SK-N-SH (cell line): ENCODE data around the gene MBNL2. TPM values are rescaled to one million over a fixed set of nuclear protein-coding genes. Genes with fewer than 3 reads are reported as not detected.

ENCODE experiments used
- CTCF ChIA-PET: fragments of 300-600, 350-600 bp; formaldehyde crosslinking; extraction: SDS; loops from one replicate; lab custom pipeline; 2021; lab: Yijun Ruan, JAX
- POLR2A ChIA-PET: fragments of 350-600 bp; sonication (Branson Sonifier 250); formaldehyde crosslinking; extraction: SDS; loops from one replicate; lab custom pipeline; 2020; ENCODE audit warnings: antibody characterized with exemption, inconsistent platforms; lab: Yijun Ruan, JAX
- DNase-seq: peaks from one replicate; pipeline ENCODE4 v3.0.0; 2012
- H2AFZ ChIP-seq: fragments of 200-600 bp; sonication (generic); 2 replicates; pipeline ENCODE4 v1.8.1; 2016; ENCODE audit warnings: antibody characterized with exemption, mild to moderate bottlenecking, low read depth
- H3F3A ChIP-seq: fragments of 200-600 bp; sonication (generic); replicated peaks from 2 replicates; pipeline ENCODE3; 2016; ENCODE audit warnings: antibody characterized with exemption, mild to moderate bottlenecking; ENCODE audit not compliant: insufficient read depth
- H3K27ac ChIP-seq, 2 experiments: fragments of 200-500 bp in 1 of 2; fragments of 200-600 bp in 1 of 2; sonication (Bioruptor generic) in 1 of 2; sonication (generic), shearing (Covaris generic) in 1 of 2; 2 replicates each; pipeline versions ENCODE4 v1.5.1 to v1.6.1; 2014 to 2016; ENCODE audit warnings: low read depth in 2 of 2, inconsistent platforms in 1 of 2, low read length in 1 of 2, mild to moderate bottlenecking in 1 of 2, mixed read lengths in 1 of 2
- H3K27me3 ChIP-seq: fragments of 200-600 bp; sonication (generic), shearing (Covaris generic); 2 replicates; pipeline ENCODE4 v1.6.1; 2016; ENCODE audit warnings: mixed run types; ENCODE audit not compliant: insufficient read depth
- H3K36me3 ChIP-seq, 2 experiments: fragments of 200-500 bp in 1 of 2; fragments of 200-600 bp in 1 of 2; sonication (Bioruptor generic) in 1 of 2; sonication (generic) in 1 of 2; replicated peaks in 1 of 2; 2 replicates each; pipeline versions ENCODE3 to v1.5.1; 2014 to 2016; ENCODE audit warnings: low read length in 1 of 2, mild to moderate bottlenecking in 1 of 2; ENCODE audit not compliant: insufficient read depth in 2 of 2, control insufficient read depth in 1 of 2
- H3K4me1 ChIP-seq, 2 experiments: fragments of 200-500 bp in 1 of 2; fragments of 200-600 bp in 1 of 2; sonication (Bioruptor generic) in 1 of 2; sonication (generic), shearing (Covaris generic) in 1 of 2; 2 replicates each; pipeline versions ENCODE4 v1.5.1 to v1.6.1; 2014 to 2016; ENCODE audit warnings: low read depth in 1 of 2, low read length in 1 of 2, mixed run types in 1 of 2; ENCODE audit not compliant: insufficient read depth in 2 of 2, control insufficient read depth in 1 of 2
- H3K4me2 ChIP-seq: fragments of 200-600 bp; sonication (generic), shearing (Covaris generic); 2 replicates; pipeline ENCODE4 v1.6.1; 2017; ENCODE audit warnings: mixed run types
- H3K4me3 ChIP-seq, 2 experiments: fragments of 200-500 bp in 1 of 2; fragments of 200-600 bp in 1 of 2; sonication (Bioruptor generic) in 1 of 2; sonication (generic), shearing (Covaris generic) in 1 of 2; 2 replicates each; pipeline versions ENCODE4 v1.5.1 to v1.8.1; 2014 to 2016; ENCODE audit warnings: low read depth in 2 of 2, inconsistent platforms in 1 of 2, low read length in 1 of 2, mild to moderate bottlenecking in 1 of 2, mixed read lengths in 1 of 2, moderate library complexity in 1 of 2
- H3K79me2 ChIP-seq: fragments of 200-600 bp; sonication (generic); 2 replicates; pipeline ENCODE4 v1.8.1; 2017; ENCODE audit warnings: mild to moderate bottlenecking; ENCODE audit not compliant: insufficient read depth
- H3K9ac ChIP-seq: fragments of 200-600 bp; sonication (generic); 2 replicates; pipeline ENCODE4 v1.6.1; 2017; ENCODE audit warnings: mixed run types
- H3K9me2 ChIP-seq: fragments of 200-600 bp; sonication (generic); 2 replicates; pipeline ENCODE4 v1.6.1; 2017; ENCODE audit warnings: mixed run types
- H3K9me3 ChIP-seq: fragments of 200-600 bp; sonication (generic); 2 replicates; pipeline ENCODE4 v1.6.1; 2017; ENCODE audit warnings: mixed run types, mild to moderate bottlenecking, moderate library complexity
- H4K20me1 ChIP-seq: fragments of 200-600 bp; sonication (generic); 2 replicates; pipeline ENCODE4 v1.6.1; 2017; ENCODE audit warnings: mild to moderate bottlenecking, mixed run types; ENCODE audit not compliant: insufficient read depth
- CHD2 ChIP-seq: fragments of 150-350 bp; IDR thresholded peaks from 2 replicates; pipeline ENCODE4 v1.6.1; 2018; ENCODE audit warnings: low read length; ENCODE audit not compliant: partially characterized antibody
- CTCF ChIP-seq: fragments of 200-600 bp; sonication (generic); IDR thresholded peaks from 2 replicates; pipeline ENCODE4 v1.6.1; 2017; ENCODE audit warnings: antibody characterized with exemption, mild to moderate bottlenecking, moderate library complexity
- ELF1 ChIP-seq: IDR thresholded peaks from 2 replicates; pipeline ENCODE4 v1.4.0; 2012
- EP300 ChIP-seq, 2 experiments: IDR thresholded peaks; 2 replicates each; pipeline versions ENCODE4 v1.4.0 to v1.6.1; 2012; ENCODE audit warnings: borderline replicate concordance in 1 of 2, low read depth in 1 of 2, low read length in 1 of 2
- EZH2phosphoT487 ChIP-seq: fragments of 200-600 bp; sonication (generic); IDR thresholded peaks from 2 replicates; pipeline ENCODE4 v1.6.1; 2017; ENCODE audit warnings: low read depth, mixed run types, mild to moderate bottlenecking, antibody characterized with exemption, moderate library complexity, borderline replicate concordance
- FOXM1 ChIP-seq: IDR thresholded peaks from 2 replicates; pipeline ENCODE4 v1.4.0; 2012; ENCODE audit warnings: low read depth, mild to moderate bottlenecking
- GABPA ChIP-seq: IDR thresholded peaks from 2 replicates; pipeline ENCODE4 v1.4.0; 2012; ENCODE audit warnings: low read depth, mild to moderate bottlenecking
- GATA2 ChIP-seq: sonication (generic); formaldehyde crosslinking; IDR thresholded peaks from 2 replicates; pipeline ENCODE4 v1.5.0; 2020; ENCODE audit warnings: mild to moderate bottlenecking, missing genetic modification reagents
- JUND ChIP-seq: IDR thresholded peaks from 2 replicates; pipeline ENCODE4 v1.4.0; 2012
- MEF2A ChIP-seq: IDR thresholded peaks from 2 replicates; pipeline ENCODE4 v1.4.0; 2012; ENCODE audit warnings: low read depth, borderline replicate concordance
- NFIC ChIP-seq: IDR thresholded peaks from 2 replicates; pipeline ENCODE4 v1.4.0; 2012; ENCODE audit warnings: borderline replicate concordance
- RFX5 ChIP-seq: IDR thresholded peaks from 2 replicates; pipeline ENCODE4 v1.6.1; 2012; ENCODE audit warnings: mild to moderate bottlenecking, improper control_type of control experiment, low read length
- RXRA ChIP-seq: IDR thresholded peaks from 2 replicates; pipeline ENCODE4 v1.4.0; 2012; ENCODE audit warnings: low read depth, mild to moderate bottlenecking, borderline replicate concordance
- SIN3A ChIP-seq: IDR thresholded peaks from 2 replicates; pipeline ENCODE4 v1.6.1; 2012; ENCODE audit warnings: low read depth, mild to moderate bottlenecking, low read length, moderate library complexity, borderline replicate concordance
- SMC3 ChIP-seq: IDR thresholded peaks from 2 replicates; pipeline ENCODE4 v1.6.1; 2012; ENCODE audit warnings: low read depth, low read length, improper control_type of control experiment
- TAF1 ChIP-seq: IDR thresholded peaks from 2 replicates; pipeline ENCODE4 v1.6.1; 2012; ENCODE audit warnings: low read depth, mild to moderate bottlenecking, low read length, moderate library complexity, borderline replicate concordance
- TCF12 ChIP-seq: IDR thresholded peaks from 2 replicates; pipeline ENCODE4 v1.4.0; 2012
- TEAD4 ChIP-seq: IDR thresholded peaks from 2 replicates; pipeline ENCODE4 v1.4.0; 2012; ENCODE audit warnings: mild to moderate bottlenecking, borderline replicate concordance; ENCODE audit not compliant: insufficient read depth
- ZBTB33 ChIP-seq: IDR thresholded peaks from 2 replicates; pipeline ENCODE4 v1.4.0; 2012; ENCODE audit warnings: low read depth, borderline replicate concordance
- WGBS: methylation state at CpG from one replicate; pipeline ENCODE4 v1.1.6; 2017; ENCODE audit warnings: low lambda C conversion rate; 5-methylcytosine and 5-hydroxymethylcytosine counted together
- polyA plus RNA-seq, 3 experiments: library from polyadenylated mRNA; depleted of rRNA; stranded (reverse); fragments of >200 nt; gene quantifications; 2 replicates each; pipeline ENCODE4 v1.2.3, GENCODE V29; 2012
- TF ChIP-seq, protein P1 (sequence below): IDR thresholded peaks from 2 replicates; pipeline ENCODE4; 2012
- TF ChIP-seq, protein P2 (sequence below): IDR thresholded peaks from 2 replicates; pipeline ENCODE4 v1.4.0; 2012; ENCODE audit warnings: low read depth

The MBNL2 gene
- polyA plus RNA-seq, 1 of the 3 experiments (the other 2 are of a cell fraction) = 24.5 TPM

GRCh38 chr13:97327506-97328221 lies 105.5 kb downstream of the MBNL2 start:
- H2AFZ ChIP-seq = no peak overlapping the region
- H3K36me3 ChIP-seq = peaks cover 7 to 23% of the 10 kb centered on the region in 2 experiments
- no peaks in the 10 kb centered on the region for H3K9me3 ChIP-seq
- H3K4me1 ChIP-seq = peaks cover 24 to 25% of the 10 kb centered on the region in 2 experiments
- peaks cover 61% of the 10 kb centered on the region for H3F3A ChIP-seq
- H3K27me3 ChIP-seq = no peaks in the 10 kb centered on the region
- H3K79me2 ChIP-seq = peaks cover 97% of the 10 kb centered on the region
- TF ChIP-seq EZH2phosphoT487 (no peak), ELF1 (no peak), RFX5 (no peak), FOXM1 (no peak), EP300 (IDR thresholded peaks at IDR 0.05; ENCODE audit: borderline replicate concordance in 1 of 2, low read depth in 1 of 2, low read length in 1 of 2) (peak; percentile 36 to 47; a peak in 2 of 4 replicates), RXRA (no peak), GABPA (no peak), TCF12 (peak; percentile 54), NFIC (no peak), GATA2 (CRISPR knock-in tag) (peak; percentile 64), JUND (peak; percentile 38; the same call in 1 of the 2 replicates), SIN3A (no peak), SMC3 (no peak), TEAD4 (peak; percentile 25; the same call in 1 of the 2 replicates)
- TF ChIP-seq, protein P1, sequence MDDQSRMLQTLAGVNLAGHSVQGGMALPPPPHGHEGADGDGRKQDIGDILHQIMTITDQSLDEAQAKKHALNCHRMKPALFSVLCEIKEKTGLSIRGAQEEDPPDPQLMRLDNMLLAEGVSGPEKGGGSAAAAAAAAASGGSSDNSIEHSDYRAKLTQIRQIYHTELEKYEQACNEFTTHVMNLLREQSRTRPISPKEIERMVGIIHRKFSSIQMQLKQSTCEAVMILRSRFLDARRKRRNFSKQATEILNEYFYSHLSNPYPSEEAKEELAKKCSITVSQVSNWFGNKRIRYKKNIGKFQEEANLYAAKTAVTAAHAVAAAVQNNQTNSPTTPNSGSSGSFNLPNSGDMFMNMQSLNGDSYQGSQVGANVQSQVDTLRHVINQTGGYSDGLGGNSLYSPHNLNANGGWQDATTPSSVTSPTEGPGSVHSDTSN = peak; percentile 69
- WGBS = 32% methylated on average over 4 of the region's 4 CpGs
- no peaks in the 10 kb centered on the region for H3K9me2 ChIP-seq
- H3K27ac ChIP-seq = peak overlapping the region; percentile 70 to 74
- ChIA-PET POLR2A (no interaction called here), CTCF (interaction anchor here (0.6 to 4.1 kb wide), 4 partner anchors 10 to 281 kb away, joined by 3 to 12 read pairs (median 7); no protein-coding TSS in a partner anchor)
- no peak for DNase-seq
- H3K4me2 ChIP-seq = peak overlapping the region; percentile 40
- peaks cover 4% of the 10 kb centered on the region for H4K20me1 ChIP-seq
- H3K9ac ChIP-seq = no peak overlapping the region
- H3K4me3 ChIP-seq = no peak overlapping the region

DNA sequence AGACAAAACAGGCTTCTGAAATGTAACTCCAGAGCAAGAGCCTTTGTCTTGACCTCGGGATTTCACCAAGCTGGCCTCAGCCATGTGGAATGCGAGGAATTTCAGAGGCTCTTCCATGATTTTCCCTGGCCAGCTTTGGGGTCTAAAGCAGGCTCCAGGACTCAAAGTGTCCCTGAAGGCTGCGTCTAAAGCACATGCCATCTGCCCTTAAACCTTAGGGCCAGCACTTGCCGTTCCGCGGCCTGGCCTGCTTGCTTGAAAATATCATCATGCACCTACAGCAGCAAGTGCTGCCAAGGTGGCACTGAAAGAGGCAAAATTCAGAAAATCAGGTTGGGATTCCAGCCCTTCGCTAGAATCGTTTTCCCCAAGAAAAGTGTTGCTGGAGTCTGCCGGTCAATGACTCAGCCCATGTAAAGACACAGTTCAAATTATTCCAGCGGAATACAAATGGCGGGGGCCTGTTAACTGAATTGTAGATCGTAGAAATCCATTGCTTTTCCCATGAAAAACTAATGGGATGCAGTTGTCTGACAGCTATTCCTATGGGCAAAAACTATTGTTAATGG lies 106.2 kb downstream of the MBNL2 start:
- Histone ChIP-seq H3K4me1 (peaks cover 21 to 23% of the 10 kb centered on the region in 2 experiments), H4K20me1 (peaks cover 4% of the 10 kb centered on the region), H2AFZ (no peak overlapping the region), H3K27me3 (no peaks in the 10 kb centered on the region), H3K9me3 (no peaks in the 10 kb centered on the region), H3K9me2 (no peaks in the 10 kb centered on the region), H3K79me2 (peaks cover 97% of the 10 kb centered on the region), H3K4me2 (peak overlapping the region; percentile 40), H3K9ac (no peak overlapping the region; the same call in 1 of the 2 replicates), H3K4me3 (no peak overlapping the region), H3K36me3 (peaks cover 7 to 23% of the 10 kb centered on the region in 2 experiments), H3F3A (peaks cover 58% of the 10 kb centered on the region), H3K27ac (peak overlapping the region; percentile 70 to 74)
- ChIA-PET CTCF (interaction anchor here (0.6 to 4.1 kb wide), 3 partner anchors 16 to 281 kb away, joined by 3 to 12 read pairs (median 11); no protein-coding TSS in a partner anchor), POLR2A (no interaction called here)
- WGBS = 78% methylated on average over 8 of the region's 12 CpGs
- DNase-seq = no peak
- TF ChIP-seq ZBTB33 (no peak), MEF2A (no peak), NFIC (no peak), FOXM1 (no peak), CTCF (no peak), RFX5 (no peak), RXRA (peak; percentile 47; the same call in 1 of the 2 replicates), CHD2 (no peak), EP300 (IDR thresholded peaks at IDR 0.05; ENCODE audit: borderline replicate concordance in 1 of 2, low read depth in 1 of 2, low read length in 1 of 2) (peak in 1 of 2 experiments; percentile 23; a peak in 1 of 4 replicates), TCF12 (peak; percentile 50; the same call in 1 of the 2 replicates), TAF1 (no peak), TEAD4 (peak; percentile 92)
- TF ChIP-seq, protein P2, sequence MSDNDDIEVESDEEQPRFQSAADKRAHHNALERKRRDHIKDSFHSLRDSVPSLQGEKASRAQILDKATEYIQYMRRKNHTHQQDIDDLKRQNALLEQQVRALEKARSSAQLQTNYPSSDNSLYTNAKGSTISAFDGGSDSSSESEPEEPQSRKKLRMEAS = peak; percentile 25; the same call in 1 of the 2 replicates
